K562 (cell line): Measurements from ENCODE around the gene MTRFR. TPM values are rescaled to one million over a fixed set of nuclear protein-coding genes. Genes with fewer than 3 reads are reported as not detected.
A peak's percentile ranks its signal among the peaks of the same experiment; 100 is the strongest.

Source experiments
- GTF2F1 ChIP-seq: IDR thresholded peaks from 2 replicates; pipeline ENCODE4 v1.6.1; 2011; ENCODE audit warnings: low read depth, low read length, improper control_type of control experiment
- MGA ChIP-seq: fragments of 450-650 bp; IDR thresholded peaks from 2 replicates; pipeline ENCODE4 v1.6.1; 2016; ENCODE audit warnings: mild to moderate bottlenecking, moderate library complexity
- ZBTB26 ChIP-seq: fragments of 450-650 bp; formaldehyde crosslinking; IDR thresholded peaks from 2 replicates; pipeline ENCODE4 v1.4.0; 2022; ENCODE audit warnings: missing genetic modification characterization
- ZBTB49 ChIP-seq: sonication (generic); formaldehyde crosslinking; IDR thresholded peaks from 2 replicates; pipeline ENCODE4 v1.8.0; 2022; ENCODE audit warnings: missing genetic modification reagents, mild to moderate bottlenecking, borderline replicate concordance
- ZNF12 ChIP-seq: sonication (generic); formaldehyde crosslinking; IDR thresholded peaks from 2 replicates; pipeline ENCODE4 v1.4.0; 2020; ENCODE audit warnings: mild to moderate bottlenecking, missing genetic modification reagents
- ZNF445 ChIP-seq: fragments of 250-450 bp; sonication (Bioruptor Pico); IDR thresholded peaks from 2 replicates; pipeline ENCODE4 v1.4.0; 2020; ENCODE audit warnings: low read depth, mild to moderate bottlenecking, moderate library complexity
- ZNF740 ChIP-seq, 3 experiments: fragments of 200-800 bp in 1 of 3; sonication (Bioruptor generic) in 1 of 3; sonication (generic) in 1 of 3; formaldehyde crosslinking in 1 of 3; IDR thresholded peaks; 2 replicates each; pipeline versions ENCODE4 v1.6.1 to v1.8.0; 2016 to 2022; ENCODE audit warnings: mild to moderate bottlenecking in 2 of 3, missing compliant biosample characterization in 2 of 3, missing genetic modification characterization in 2 of 3, missing genetic modification reagents in 1 of 3
- polyA plus RNA-seq, 8 experiments: library from polyadenylated mRNA; depleted of rRNA in 4 of 8; stranded (reverse) in 5 of 8; unstranded in 3 of 8; fragments of >200 nt; fragmentation: Nextera tagmentation in 2 of 8; fragmentation: Illumina TruSeq in 1 of 8; extraction: Ambion mirVana in 2 of 8; extraction: Trizol in 1 of 8; gene quantifications; 2 replicates each; pipeline versions ENCODE4 v1.2.1 to v1.2.3, GENCODE V29; 2011 to 2014; ENCODE audit warnings: inconsistent platforms in 1 of 8, missing spikeins in 1 of 8
- total RNA-seq, 7 experiments: library from RNA; depleted of rRNA in 6 of 7; stranded (reverse); fragments of >200 nt in 6 of 7; fragmentation: Illumina TruSeq in 2 of 7; extraction: Trizol in 2 of 7; gene quantifications; 2 replicates each; pipeline versions ENCODE4 v1.2.1 to v1.2.3, GENCODE V29; 2011 to 2021; ENCODE audit warnings: low replicate concordance in 1 of 7

MTRFR gene
- total and polyA plus RNA-seq, 9 of the 15 experiments (the other 6 are each of a cell fraction or from before 2014, with no cell fraction given): 16.7 to 55.6 (median 34.7) TPM

GRCh38 chr12:123233505-123234308 lies 471 bp downstream of the MTRFR start (continued):
- TF ChIP-seq ZNF12 (CRISPR knock-in tag) (0 out of 2 replicates have a peak, but pooled peaks have one; percentile 16), ZNF445 (CRISPR knock-in tag) (0 out of 2 replicates have a peak, but pooled peaks have one; percentile 9), ZBTB49 (CRISPR knock-in tag) (peak; percentile 38; the same call in 1 of the 2 replicates), GTF2F1 (no peak), MGA (peak; percentile 45; the same call in 1 of the 2 replicates), ZNF740 (CRISPR knock-in tag; IDR thresholded peaks at IDR 0.05) (peak; percentile 86), ZNF740 (tag; IDR thresholded peaks at IDR 0.05) (peak in 1 of 2 experiments; percentile 71; a peak in 2 of 4 replicates), ZBTB26 (CRISPR knock-in tag) (no peak)
